DOHH2 (cell line): Measurements from ENCODE around the gene DPP7.

ENCODE experiments used
- EZH2phosphoT487 ChIP-seq: fragments of 200-600 bp; sonication (generic); IDR thresholded peaks from 2 replicates; pipeline ENCODE4 v1.6.1; 2017; ENCODE audit warnings: borderline replicate concordance, mild to moderate bottlenecking, antibody characterized with exemption, low read length, moderate library complexity, mixed read lengths
- TF ChIP-seq, protein P1 (sequence below): fragments of 200-600 bp; sonication (generic); IDR thresholded peaks from one replicate; pipeline ENCODE4 v1.5.1; 2014; ENCODE audit warnings: antibody characterized with exemption, mild to moderate bottlenecking, low read depth, low read length; ENCODE audit not compliant: poor library complexity, severe bottlenecking

- TF ChIP-seq, protein P1, sequence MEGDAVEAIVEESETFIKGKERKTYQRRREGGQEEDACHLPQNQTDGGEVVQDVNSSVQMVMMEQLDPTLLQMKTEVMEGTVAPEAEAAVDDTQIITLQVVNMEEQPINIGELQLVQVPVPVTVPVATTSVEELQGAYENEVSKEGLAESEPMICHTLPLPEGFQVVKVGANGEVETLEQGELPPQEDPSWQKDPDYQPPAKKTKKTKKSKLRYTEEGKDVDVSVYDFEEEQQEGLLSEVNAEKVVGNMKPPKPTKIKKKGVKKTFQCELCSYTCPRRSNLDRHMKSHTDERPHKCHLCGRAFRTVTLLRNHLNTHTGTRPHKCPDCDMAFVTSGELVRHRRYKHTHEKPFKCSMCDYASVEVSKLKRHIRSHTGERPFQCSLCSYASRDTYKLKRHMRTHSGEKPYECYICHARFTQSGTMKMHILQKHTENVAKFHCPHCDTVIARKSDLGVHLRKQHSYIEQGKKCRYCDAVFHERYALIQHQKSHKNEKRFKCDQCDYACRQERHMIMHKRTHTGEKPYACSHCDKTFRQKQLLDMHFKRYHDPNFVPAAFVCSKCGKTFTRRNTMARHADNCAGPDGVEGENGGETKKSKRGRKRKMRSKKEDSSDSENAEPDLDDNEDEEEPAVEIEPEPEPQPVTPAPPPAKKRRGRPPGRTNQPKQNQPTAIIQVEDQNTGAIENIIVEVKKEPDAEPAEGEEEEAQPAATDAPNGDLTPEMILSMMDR, result no peak
- TF ChIP-seq EZH2phosphoT487, result no peak
Observed at GRCh38 chr9:137130176-137130755, 15.7 kb upstream of the DPP7 start.
